Breast epithelium (tissue), 3 donors: ENCODE measurements around the gene COL7A1.

ENCODE experiments used
- CTCF ChIP-seq, 3 donors: fragments of 450-650 bp; IDR thresholded peaks; one replicate each; pipeline ENCODE4 v1.5.1; 2016 to 2017; ENCODE audit warnings: antibody characterized with exemption in 3 of 3, mild to moderate bottlenecking in 3 of 3, moderate library complexity in 3 of 3
- POLR2A ChIP-seq: fragments of 450-650 bp; IDR thresholded peaks from one replicate; pipeline ENCODE4 v1.6.1; 2016; ENCODE audit warnings: antibody characterized with exemption, mild to moderate bottlenecking, moderate library complexity
- POLR2AphosphoS5 ChIP-seq, 3 donors: sonication (generic); formaldehyde crosslinking; IDR thresholded peaks; one replicate each; pipeline ENCODE4 v1.6.1; 2017; ENCODE audit warnings: antibody characterized with exemption in 3 of 3

DNA sequence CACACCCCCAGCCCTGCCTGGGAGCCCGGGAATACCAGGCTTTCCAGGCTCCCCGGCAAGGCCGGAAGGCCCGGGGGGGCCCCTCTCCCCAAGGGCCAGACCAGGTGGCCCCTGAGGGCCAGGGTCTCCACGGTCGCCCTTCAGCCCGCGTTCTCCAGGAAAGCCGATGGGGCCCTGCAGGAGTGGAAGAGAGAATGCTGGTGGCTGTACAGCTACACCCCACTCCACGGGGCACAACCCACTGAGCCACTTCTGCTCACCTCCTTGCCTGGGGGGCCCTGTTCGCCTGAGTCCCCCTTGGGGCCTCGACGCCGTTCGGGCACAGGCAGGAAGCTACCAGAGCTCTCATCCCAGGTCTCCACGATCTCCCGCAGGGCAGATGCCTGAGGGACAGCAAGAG is 19.8 kb downstream of the COL7A1 start:
- no peak for TF ChIP-seq CTCF (IDR thresholded peaks at IDR 0.05)
- TF ChIP-seq POLR2A = no peak
- TF ChIP-seq POLR2AphosphoS5 (IDR thresholded peaks at IDR 0.05) = no peak
